Embryonic facial prominence (tissue), 1 donor: Measurements from ENCODE around the gene APBB2.
"Not testable (repeated sequence)": the region's sequence is repeated elsewhere in the genome, so short reads cannot be mapped to it uniquely, and the experiment has no call there.

Experiments used
- DNase-seq: peaks from one replicate; pipeline ENCODE4 v3.0.0-alpha.2; 2016; ENCODE audit errors: extremely low spot score

The APBB2 gene

GRCh38 chr4:40939856-40940255 is 274.5 kb downstream of the APBB2 start:
- no peak for DNase-seq

DNA sequence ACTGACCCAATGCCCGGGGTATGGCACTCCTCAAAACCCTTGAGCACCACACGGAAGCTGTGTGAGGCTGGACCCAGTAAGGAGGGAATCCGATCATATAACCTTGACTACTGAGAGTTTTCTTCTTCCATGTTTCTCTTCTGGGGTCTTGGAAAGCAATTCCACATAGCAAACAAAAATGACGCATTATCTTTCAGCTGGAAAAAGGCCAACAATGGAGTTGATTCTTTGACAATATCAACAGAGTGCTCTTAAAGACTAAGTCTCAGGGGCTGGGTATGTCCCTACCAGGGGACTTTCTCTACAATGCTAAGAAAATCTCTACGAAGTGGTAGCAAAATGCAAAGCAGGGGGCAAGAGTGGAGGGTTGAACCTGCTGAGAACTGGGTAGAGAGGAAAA is 276.0 kb downstream of the APBB2 start:
- no peak for DNase-seq

DNA sequence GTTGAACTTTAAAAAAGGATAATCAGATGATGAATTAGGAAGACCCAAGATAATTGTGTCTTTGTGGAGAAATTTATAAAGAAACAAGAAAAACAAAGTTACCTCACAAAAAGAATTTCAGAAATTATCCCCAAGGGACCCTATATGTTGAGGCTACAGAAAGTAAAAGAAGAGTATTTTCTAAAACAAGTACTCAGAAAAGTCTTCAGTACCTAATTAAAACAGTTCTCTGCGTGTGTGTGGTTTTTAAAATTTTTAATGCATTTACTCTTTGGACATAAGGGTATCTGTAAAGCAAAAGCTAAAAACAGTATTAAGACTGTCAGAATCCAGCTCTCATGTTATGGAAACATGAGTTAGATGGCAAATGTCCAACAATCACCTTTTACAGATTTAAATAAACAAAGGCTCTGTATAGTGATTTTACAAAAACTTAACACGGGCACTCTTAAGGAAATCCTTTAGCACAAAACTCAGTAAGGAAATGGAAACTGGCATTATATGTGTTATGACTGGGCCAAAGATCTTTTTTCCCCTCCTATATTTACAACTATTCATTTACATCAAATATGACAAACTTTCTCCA is 277.1 kb downstream of the APBB2 start:
- DNase-seq = no peak

- DNase-seq = no peak
Observed at GRCh38 chr4:40934676-40935075, 279.7 kb downstream of the APBB2 start.

GRCh38 chr4:40933272-40934053 is 280.9 kb downstream of the APBB2 start:
- no peak for DNase-seq

- no peak for DNase-seq
Observed at GRCh38 chr4:40931841-40932240, 282.5 kb downstream of the APBB2 start.

DNA sequence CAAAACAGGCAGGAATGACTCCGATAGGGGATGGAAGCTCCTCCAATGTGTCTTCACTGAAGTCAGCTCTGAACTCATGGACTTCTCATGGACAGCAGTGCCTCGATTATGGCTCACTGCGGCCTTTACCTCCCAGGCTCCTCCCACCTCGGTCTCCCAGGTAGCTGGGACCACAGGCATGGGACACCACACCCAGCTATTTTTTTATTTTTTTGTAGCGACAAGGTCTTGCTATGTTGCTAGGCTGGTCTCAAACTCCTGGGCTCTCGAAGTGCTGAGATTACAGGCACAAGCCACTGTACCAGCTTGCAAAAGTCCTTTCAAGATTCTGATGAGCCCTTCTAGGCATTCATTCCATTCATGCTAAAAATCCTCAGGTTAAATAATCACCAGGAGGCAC is 283.1 kb downstream of the APBB2 start:
- DNase-seq = no peak

- no peak for DNase-seq
Observed at GRCh38 chr4:40927074-40927473, 287.3 kb downstream of the APBB2 start.

DNA sequence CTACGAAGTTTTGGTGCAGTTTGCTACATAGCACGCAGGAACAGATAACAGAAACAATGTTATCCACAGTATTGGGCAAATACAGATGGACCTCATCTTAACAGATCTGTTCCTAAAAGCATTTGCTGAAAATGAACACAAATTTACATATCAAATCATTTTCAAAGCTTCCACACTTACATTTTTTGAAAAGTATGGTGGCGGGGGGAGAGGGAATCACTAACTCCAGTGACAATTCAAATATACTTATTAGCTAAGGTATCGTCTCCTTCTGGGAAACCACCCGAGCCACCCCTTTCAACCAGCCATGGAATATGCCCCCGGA is 289.6 kb downstream of the APBB2 start:
- no peak for DNase-seq

- DNase-seq = no peak
Observed at GRCh38 chr4:40924096-40924792, 290.1 kb downstream of the APBB2 start.

DNA sequence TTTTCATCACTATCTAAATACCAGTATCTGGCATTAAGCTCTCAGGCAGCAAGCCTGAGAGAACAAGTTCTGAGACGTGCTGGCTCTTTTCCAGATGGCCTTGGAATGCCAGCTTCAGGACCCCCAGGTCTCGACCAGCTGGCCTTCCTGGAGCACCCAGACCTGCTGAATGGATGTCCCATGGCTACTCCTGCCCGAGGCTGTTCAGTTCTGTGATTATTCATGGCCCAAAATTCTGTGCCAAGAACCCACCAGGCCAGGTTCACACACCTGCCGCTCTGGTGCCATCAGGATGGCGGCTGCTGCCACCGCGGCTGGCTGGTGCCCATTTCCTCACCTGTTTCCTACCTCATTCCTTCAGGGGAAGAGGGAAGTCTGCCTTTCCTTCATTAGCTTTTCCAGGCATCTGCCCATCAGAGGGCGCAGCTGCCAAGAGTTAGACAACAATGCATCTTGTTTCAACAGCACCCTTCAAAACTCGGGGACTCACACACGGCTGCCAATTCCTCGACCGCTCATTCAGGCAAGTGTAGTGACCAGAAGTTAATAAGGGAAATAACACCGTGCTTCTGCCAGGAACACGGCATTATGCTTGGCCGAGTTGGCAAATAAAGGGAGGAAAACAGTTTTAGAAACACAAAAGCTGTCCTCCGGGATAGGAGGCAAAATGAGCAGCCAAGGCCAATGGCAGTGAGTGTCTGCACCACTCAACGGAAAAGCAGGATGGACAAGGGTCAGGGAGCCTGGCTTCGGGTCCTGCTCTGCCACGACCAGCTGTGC is 290.8 kb downstream of the APBB2 start:
- DNase-seq = no peak

- not testable (repeated sequence) for DNase-seq
Observed at GRCh38 chr4:40919976-40920375, 294.4 kb downstream of the APBB2 start.

DNA sequence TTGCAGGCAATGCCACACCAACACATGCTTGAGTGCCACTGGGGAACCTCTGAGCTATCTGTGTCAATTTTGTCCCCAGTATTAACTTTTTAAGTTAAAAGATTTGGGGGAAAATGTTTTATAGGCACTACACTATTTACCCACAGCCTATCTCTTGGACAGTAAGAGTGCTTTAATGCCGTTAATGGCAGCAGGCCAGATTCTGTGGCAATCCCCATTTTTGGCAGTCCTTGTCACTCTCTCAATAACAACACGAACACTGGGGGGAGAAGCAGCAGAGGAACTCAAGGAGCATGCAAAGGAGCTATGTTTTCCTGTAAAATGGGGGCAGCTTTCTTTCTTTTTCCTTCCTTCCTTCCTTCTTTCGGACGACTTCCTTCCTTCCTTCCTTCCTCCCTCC is 296.0 kb downstream of the APBB2 start:
- no peak for DNase-seq

DNA sequence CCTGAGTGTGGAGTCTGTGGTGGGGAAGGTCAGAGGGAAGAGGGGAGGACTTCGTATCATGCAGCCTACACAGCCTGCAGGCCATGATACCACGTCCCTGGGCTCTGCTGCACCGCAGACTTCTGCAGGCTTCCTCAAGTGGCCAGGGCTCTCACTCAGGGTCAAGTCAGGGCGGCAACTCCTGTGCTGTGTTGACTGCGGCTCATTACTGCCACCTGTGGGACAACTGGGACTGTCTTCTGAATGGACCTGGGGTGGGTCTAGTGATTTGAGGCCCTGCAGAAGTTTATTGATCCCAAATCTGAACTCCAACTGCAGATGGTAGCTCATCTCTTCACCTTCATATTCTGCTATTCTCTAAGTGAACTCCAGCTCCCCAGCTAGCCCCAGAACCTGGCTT is 297.5 kb downstream of the APBB2 start:
- no peak for DNase-seq

DNA sequence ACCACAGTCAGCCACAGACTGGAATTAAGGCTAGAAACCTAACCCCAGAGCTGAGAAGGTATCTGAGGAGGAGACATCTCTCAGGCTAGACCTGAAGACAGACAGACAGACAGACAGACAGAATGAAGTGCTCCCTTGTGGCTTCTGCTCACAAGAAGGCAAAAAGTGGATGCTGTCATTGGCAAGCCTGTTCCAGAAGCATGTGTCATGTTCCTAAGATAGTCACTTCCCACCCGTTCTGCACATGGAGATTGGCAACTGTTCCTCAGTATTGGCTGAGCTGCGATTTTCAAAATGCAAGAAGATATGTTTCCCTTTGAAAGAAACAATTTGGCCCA is 298.2 kb downstream of the APBB2 start:
- DNase-seq = no peak

- DNase-seq = no peak
Observed at GRCh38 chr4:40915318-40916217, 298.8 kb downstream of the APBB2 start.

DNA sequence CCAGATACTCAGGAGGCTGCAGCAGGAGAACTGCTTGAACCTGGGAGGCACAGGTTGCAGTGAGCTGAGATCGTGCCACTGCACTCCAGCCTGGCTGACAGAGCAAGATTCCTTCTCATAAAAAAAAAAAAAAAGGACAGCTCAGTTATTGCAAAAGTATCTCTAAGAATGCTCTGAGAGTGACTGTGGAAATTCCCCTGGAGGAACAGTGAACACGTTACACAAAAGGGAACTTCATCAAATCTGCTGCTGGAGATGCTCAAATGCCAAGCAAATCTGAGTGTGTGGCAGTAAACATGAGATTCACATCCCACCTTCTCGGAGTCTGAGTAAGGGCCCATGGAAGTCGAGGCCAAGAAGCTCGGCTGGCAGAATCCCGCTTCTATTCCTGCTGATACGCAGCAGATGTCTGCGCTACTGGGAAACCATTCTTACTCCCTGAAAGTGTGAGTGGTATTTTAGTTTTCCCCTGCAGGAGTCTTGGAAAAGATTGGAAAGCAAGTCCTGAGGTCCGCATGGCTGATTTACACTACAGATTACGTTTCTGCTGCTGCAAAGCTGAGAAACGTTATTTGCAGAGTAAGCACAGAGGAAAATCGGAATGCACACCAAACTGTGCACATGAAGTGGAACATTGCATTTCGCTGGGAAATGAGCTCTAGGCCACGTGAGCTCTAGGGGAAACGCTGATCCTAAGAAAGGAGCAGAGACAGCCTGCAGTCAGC is 301.7 kb downstream of the APBB2 start:
- no peak for DNase-seq

- no peak for DNase-seq
Observed at GRCh38 chr4:40910706-40911105, 303.6 kb downstream of the APBB2 start.

DNA sequence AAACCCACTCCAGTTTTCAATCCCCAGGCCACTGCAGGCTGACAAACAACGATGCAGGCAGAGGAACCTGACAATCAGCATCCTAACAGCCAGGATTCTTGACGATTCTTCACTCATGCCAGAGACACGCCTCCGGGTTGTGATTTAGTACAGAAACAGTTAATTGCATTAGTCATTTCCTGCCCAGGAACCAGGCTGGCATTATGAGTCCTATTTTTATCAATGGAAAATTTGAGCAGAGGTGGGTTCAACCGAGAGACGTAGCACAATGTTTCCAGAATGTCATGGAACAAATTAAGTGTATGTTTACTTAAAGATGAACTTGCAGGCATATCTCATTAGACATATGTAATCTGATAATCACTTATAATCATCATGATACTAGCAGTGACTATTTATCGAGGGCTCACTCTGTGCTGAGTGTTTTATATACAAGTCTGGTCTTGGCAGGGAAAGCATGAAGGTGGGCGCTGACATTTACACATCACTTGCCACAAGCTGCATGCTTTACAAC is 304.9 kb downstream of the APBB2 start:
- DNase-seq = no peak

DNA sequence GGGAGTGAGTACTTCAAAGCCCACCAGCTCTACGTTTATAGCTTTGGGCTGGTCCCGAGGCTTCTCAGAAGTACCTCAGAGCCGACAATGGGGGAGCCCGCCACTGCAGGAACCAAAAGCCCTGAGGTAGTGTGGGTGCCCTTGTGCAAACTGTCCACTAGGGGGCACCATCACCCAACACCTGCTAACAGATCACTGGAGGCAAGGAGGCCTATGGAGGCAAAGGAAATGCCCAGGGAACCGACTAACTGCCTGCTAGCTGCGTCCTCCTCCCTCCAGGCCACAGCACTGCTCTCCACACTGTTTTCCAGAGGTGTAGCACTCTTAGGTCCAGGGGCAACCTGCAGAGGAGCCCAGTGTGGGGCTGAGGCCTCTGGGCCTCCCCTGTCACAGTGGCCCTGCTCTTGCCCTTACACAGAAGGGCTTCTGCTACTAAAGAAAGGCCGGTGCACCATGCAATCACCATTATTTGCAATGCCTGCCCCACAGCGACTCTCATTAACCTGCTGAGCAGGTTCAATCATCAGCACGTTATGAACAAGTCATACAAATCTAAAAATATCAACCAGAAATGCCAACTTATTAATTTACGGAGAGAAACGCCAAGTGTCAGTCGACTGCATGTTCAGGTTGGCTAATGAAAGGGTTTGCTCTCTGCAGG is 305.5 kb downstream of the APBB2 start:
- no peak for DNase-seq
